ENCODE measurements around the gene RERE. TPM values are rescaled to one million over a fixed set of nuclear protein-coding genes. Genes with fewer than 3 reads are reported as not detected.

Gene RERE
- 21.9 and 24.0 TPM in 2 replicates for total RNA-seq

GRCh38 chr1:8817412-8818324 is at the start of gene RERE:
TSS of gene RERE (minus strand) at chr1:8817640.

GRCh38 chr1:8317647-8318381 is 499.6 kb downstream of the RERE start, which contains the start of gene SLC45A1:
TSS of gene SLC45A1 (plus strand) at chr1:8318114. CDS start at chr1:8324330, 6,216 bp downstream.

Small RNAs within 50 kb of the gene (small RNA-seq; reads per million reads assigned to genes)
- gene MIR6728 (not detected), gene RF00019 (not detected), gene RF00599 (not detected)

Other genes with a start within 250 kb of the RERE start
- gene ENO1, start 61.0 kb upstream of the RERE start, total RNA-seq: 2,631 and 3,264 TPM in 2 replicates
- gene CA6, start 128.2 kb upstream of the RERE start, total RNA-seq: not detected in 2 replicates
- gene SLC2A7, start 208.8 kb upstream of the RERE start, total RNA-seq: not detected in 2 replicates

All from articular chondrocyte of knee joint (primary cell).